ENCODE data around the gene ZNF445.
"Not testable (repeated sequence)": the region's sequence is repeated elsewhere in the genome, so short reads cannot be mapped to it uniquely, and the experiment has no call there.

The ZNF445 gene

DNA sequence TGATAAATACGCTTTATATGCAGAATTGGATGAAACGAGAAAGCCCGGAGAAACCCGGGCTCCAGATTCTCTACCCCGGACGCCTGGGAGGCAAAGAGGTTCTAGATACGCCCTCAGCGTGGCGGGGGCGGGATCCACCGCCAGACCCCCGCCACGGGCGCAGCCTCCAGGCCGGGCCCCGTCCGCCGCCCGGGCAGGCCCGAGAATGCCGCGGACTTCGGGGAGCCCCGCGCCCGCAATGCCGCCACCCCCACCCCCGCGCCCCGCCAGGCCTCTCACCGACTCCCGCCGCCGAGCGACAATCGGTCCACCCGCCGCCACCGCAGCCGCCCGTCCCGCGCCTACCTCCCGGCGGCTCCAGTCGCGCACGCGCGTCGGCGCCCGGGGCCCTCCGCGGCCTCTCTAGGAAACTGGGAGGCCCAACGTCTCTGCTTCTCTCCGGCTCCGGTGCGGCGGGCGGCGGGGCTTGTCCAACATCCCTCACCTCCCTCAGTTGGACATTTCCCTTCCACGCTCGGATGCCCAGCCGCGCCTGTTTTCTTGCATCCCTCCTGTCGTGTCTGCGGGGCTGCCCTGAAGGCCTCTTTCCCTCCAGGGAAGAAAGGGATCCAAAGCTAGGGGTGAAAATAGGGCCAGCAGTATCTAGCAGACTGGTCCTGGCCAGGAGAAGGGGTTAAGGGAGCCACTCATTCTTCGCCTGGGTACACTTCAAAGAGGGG is at the start of gene ZNF445:
Gene ZNF445 (minus strand): TSS at position 359 of the 719 bp plus-strand sequence. CDS start 22,121 bp downstream, outside the sequence.
- peak; percentile 69 for DNase-seq

- no peak for DNase-seq
Measured at GRCh38 chr3:44525060-44525459, 47.6 kb upstream of the ZNF445 start.

DNA sequence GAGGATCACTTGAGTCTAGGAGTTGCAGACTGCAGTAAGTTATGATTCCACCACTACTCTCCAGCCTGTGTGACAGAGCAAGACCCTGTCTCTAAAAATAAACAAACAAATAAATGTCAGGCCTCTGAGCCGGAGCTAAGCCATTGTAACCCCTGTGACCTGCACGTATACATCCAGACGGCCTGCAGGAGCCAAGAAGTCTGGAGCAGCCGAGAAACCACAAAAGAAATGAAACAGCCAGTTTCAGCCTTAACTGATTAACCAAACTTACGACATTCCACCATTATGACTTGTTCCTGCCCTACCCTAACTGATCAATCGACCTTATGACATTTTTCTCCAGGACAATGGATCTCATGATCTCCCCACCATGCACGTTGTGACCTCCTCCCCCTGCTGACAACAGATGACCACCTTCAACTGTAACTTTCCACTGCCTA is 45.0 kb upstream of the ZNF445 start:
- no peak for DNase-seq

GRCh38 chr3:44521721-44522120 is 44.3 kb upstream of the ZNF445 start:
- DNase-seq, result no peak

GRCh38 chr3:44518782-44519156 is 41.3 kb upstream of the ZNF445 start:
- DNase-seq, result no peak

DNA sequence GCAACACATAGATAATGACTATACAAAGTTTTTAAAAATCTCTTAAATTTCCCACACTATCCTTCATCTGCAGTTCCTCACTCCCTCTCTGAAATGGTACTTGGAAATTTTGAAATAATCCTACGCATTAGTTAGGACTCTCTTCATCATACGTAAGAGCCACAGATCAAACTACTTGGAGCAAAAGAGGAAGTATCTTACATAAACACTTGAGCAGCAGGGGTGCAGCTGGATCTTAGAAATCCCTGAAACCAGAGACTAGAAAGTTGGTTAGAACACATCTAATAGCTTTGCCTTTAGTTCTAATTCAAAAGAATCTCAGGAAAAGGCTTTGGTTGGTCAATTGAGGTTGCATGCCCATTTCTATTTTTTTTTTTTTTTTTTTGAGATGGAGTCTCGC is 38.8 kb upstream of the ZNF445 start:
- DNase-seq, result no peak

GRCh38 chr3:44513513-44513912 is 36.0 kb upstream of the ZNF445 start:
- DNase-seq, result no peak

DNA sequence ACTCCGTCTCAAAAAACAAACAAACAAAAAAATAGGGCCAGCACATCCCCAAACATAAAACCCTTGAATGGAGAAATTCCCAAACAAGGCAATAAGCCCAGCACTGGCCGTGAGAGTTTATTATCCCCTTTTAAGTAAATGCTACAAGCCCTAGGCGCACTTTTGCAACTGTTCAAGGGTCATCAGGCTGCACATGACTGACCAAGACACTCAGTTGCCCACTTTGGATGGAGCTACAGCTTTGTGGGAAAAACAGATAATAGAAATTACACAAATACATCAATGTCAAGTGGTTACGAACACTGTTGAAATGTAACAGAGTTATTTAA is 33.7 kb upstream of the ZNF445 start:
- no peak for DNase-seq

DNA sequence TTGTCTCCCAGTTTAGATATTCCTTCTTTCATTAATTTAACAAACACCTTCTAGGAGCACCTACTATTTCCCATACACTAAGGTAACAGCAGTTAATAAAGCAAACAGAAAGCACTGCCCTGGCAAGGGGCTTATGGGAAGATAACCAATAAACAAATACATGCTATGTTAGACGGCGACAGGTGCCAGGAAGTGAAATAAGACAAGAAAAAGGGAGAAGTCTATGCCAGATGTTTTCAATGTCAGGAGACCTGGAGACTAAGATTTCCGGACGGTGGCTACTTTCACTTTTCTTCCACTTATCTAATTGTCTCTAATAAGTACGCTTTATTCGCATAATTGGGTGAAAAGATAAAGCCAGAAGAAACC is 32.5 kb upstream of the ZNF445 start:
- DNase-seq, result no peak

- DNase-seq, result no peak
Measured at GRCh38 chr3:44509393-44509921, 32.0 kb upstream of the ZNF445 start.

GRCh38 chr3:44506961-44507360 is 29.5 kb upstream of the ZNF445 start:
- no peak for DNase-seq

DNA sequence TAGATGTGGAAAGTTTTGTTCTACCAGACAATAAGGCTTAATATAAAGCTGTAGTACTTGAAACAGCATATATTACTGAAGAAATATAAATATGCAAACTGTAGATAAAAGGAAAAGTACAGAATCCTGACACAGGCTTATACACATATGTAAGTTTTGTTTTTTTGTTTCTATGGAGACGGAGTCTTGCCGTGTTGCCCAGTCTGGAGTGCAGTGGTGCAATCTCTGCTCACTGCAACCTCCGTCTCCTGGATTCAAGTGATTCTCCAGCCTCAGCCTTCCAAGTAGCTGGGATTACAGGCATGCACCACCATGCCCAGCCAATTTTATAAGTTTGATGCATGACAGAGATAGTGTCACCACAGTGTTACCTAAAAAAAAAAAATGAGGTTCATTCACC is 29.1 kb upstream of the ZNF445 start:
- DNase-seq, result no peak

DNA sequence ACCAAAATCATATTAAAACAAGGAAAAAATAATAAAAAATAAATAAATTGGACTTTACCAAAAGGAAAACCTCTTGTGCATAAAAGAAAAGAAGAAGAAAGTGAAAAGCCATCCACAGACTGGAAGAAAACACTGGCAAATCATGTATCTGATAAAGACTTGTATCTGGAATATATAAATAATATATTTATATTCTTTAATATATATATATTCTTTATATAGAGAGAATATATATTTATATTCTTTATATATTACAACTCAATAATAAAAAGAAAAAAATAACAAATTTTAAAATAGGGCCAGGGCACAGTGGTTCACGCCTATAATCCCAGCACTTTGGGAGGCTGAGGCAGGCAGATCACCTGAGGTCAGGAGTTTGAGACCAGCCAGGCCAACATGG is 27.1 kb upstream of the ZNF445 start:
- DNase-seq, result no peak

GRCh38 chr3:44503178-44503577 is 25.7 kb upstream of the ZNF445 start:
- not testable (repeated sequence) for DNase-seq

- no peak for DNase-seq
Measured at GRCh38 chr3:44501971-44502370, 24.5 kb upstream of the ZNF445 start.

- DNase-seq, result not testable (repeated sequence)
Measured at GRCh38 chr3:44499899-44500168, 22.4 kb upstream of the ZNF445 start.

DNA sequence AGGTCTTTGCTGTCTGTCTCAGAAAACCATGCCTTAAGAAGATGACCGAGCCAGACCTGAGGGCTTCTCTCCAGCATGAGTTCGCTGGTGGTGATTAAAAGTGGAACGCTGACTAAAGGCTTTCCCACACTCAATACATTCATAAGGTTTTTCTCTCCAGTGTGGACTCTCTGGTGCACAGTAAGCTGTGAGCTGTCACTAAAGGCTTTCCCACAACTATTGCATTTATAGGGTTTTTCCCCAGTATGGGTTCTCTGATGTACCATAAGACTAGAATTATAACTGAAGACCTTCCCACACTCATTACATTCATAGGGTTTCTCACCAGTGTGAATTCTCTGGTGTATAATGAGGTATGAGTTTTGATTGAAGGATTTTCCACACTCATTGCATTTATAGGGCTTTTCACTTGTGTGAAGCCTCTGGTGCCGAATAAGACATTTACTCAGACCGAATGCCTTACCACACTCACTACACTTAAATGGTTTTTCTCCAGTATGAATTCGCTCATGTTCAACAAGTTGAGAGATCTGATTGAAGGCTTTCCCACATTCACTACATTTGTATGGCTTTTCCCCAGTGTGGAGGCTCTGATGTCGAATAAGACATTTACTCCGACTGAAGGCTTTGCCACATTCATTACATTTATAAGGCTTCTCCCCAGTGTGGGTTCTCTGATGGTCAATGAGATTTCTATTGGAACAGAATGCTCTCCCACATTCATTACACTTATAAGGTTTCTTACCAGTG is 21.9 kb upstream of the ZNF445 start:
- DNase-seq, result no peak

- no peak for DNase-seq
Measured at GRCh38 chr3:44495636-44496415, 18.4 kb upstream of the ZNF445 start.

DNA sequence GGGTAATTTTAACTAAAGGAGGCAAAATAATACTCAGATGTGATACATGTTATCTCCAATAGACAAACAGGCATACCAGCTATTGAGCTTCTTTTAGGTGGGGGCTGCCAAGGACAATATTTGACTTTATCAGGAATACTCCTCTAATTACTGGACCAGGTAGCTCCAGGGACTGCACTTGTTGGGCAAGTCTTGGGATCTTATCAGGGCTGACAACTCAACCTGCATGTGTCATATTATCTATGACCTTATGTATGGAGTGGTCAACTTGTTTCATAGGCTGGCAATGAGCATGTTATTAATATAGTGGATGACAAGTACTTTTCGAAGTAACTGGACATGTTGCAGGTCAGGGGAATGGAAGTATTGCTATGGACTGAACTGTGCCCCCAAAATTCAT is 15.0 kb upstream of the ZNF445 start:
- no peak for DNase-seq

DNA sequence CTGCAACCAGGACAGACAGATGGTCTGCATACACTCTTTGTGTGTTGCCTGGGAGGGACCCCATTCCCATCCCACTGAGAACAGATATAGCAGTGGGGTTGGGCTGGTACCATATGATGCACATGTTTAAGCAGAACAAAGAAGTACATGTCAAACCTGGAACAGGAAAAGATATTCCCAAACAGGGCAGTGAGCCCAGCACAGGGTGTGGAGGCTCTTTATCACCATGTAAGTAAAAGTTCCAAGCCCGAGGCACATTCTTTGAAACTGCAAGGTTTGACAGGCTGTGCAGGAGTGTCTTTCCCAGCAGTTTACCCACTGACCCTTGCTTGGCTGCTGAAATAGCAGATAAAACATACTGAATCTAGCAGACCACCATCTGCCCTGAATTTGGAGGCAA is 5.3 kb upstream of the ZNF445 start:
- no peak for DNase-seq

DNA sequence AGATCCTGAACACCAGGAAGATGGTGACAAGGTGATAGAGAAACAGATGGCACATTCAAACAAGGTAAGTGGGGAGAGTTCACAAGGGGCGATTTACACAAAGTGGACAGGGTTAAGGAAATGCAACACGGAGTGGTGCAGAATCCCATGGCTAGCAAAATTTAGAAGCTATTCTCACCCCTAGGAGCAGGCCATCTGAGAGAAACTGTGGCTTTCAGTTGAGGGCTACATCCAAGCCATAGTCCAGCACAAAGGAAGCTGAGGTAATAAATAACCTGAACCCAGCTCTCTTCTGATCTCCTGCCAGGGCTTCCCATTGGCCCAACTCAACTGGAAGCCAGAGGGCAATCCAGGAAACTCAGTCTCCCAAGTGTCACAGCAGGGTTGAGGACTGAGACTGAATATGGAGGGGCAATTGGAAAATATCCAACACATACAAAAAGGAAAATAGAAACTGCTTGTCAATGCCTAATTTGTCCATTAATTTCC is 1.2 kb upstream of the ZNF445 start:
- DNase-seq, result no peak

DNA sequence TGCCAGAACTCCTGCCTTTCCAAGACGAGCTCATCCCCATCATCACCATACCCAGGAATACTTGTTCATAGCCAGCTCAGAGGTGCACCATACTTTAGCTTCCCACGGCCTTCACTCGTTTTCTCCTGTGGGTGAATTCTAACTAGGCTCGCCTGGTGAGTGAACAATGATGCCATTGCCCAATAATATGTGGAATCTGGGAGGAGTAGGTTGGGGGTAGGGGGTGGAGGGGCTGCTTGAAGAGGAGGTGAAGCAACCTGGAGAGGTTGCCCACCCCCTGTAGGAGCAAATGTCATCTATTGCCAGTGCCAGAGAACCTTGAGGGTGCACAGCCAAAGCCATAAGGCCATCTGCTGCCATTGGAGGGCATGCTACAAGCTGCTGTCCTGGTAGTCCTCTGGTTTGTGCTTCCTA is 592 bp upstream of the ZNF445 start:
- no peak for DNase-seq

- no peak for DNase-seq
Measured at GRCh38 chr3:44476963-44477311, 533 bp downstream of the ZNF445 start.

GRCh38 chr3:44476181-44476611 is 1.3 kb downstream of the ZNF445 start:
- no peak for DNase-seq

Measured in activated CD4-positive, alpha-beta T cell treated with anti-CD3 and anti-CD28 coated beads, Interleukin-2, amount 50 U/mL, for 1 hour (primary cell).